HepG2 (cell line): ENCODE data around the gene GRB10. TPM values are rescaled to one million over a fixed set of nuclear protein-coding genes. Genes with fewer than 3 reads are reported as not detected.

Experiments used
- ATAC-seq: fragments of 200-7000 bp; cut with Tn5 transposase; 3 replicates; pipeline ENCODE4 v1.9.1; 2020; ENCODE audit warnings: mild to moderate bottlenecking, moderate library complexity
- BruUV-seq: library from RNA; stranded (reverse); fragments of 400-500 nt; replicated peaks from 2 replicates; lab custom pipeline; 2021; lab: Mats Ljungman, UMichigan
- CTCF ChIA-PET: fragments of 300-600 bp; formaldehyde crosslinking; extraction: SDS; loops from one replicate; lab custom pipeline; 2021; ENCODE audit warnings: low total read pairs, inconsistent platforms, low intra/inter-chr PET ratio; lab: Yijun Ruan, JAX
- POLR2A ChIA-PET: fragments of 350-600 bp; sonication (Branson Sonifier 250); formaldehyde crosslinking; loops from one replicate; lab custom pipeline; 2020; ENCODE audit warnings: antibody characterized with exemption, inconsistent platforms; lab: Yijun Ruan, JAX
- DNase-seq: peaks from one replicate; pipeline ENCODE4 v3.0.0-alpha.2; 2015; ENCODE audit warnings: low spot score
- FAIRE-seq: peaks from 3 replicates; lab custom pipeline; 2011; peaks lifted over from hg19 to GRCh38; lab: Jason Lieb, UNC
- H2AFZ ChIP-seq: one replicate; pipeline ENCODE4 v1.6.1; 2011; ENCODE audit warnings: low read length, inconsistent platforms
- H3K27ac ChIP-seq: fragments of 300-600 bp; 3 replicates; pipeline ENCODE4 v1.8.0; 2011; ENCODE audit warnings: mixed run types, mild to moderate bottlenecking, mixed read lengths, low read length, inconsistent platforms; ENCODE audit not compliant: insufficient read depth; ENCODE audit errors: extremely low read length
- H3K27me3 ChIP-seq, 2 experiments: fragments of 200-600 bp in 1 of 2; 2 replicates in 1 of 2; 3 replicates in 1 of 2; pipeline versions ENCODE4 v1.6.0 to v1.8.0; 2011; ENCODE audit warnings: low read length in 2 of 2, mild to moderate bottlenecking in 2 of 2, moderate library complexity in 2 of 2, inconsistent platforms in 1 of 2; ENCODE audit not compliant: insufficient read depth in 2 of 2, control insufficient read depth in 1 of 2
- H3K36me3 ChIP-seq, 2 experiments: fragments of 200-600 bp in 1 of 2; replicated peaks in 1 of 2; 2 replicates in 1 of 2; 3 replicates in 1 of 2; pipeline versions ENCODE4 v1.5.1 to v1.8.0; 2011; ENCODE audit warnings: low read length in 2 of 2, inconsistent platforms in 1 of 2; ENCODE audit not compliant: insufficient read depth in 2 of 2, control insufficient read depth in 1 of 2
- H3K4me1 ChIP-seq: 2 replicates; pipeline ENCODE4 v1.5.1; 2012; ENCODE audit warnings: low read length, inconsistent platforms; ENCODE audit not compliant: insufficient read depth
- H3K4me2 ChIP-seq: 2 replicates; pipeline ENCODE4 v1.6.0; 2011; ENCODE audit warnings: low read depth, low read length, inconsistent platforms
- H3K4me3 ChIP-seq, 3 experiments: fragments of 200-600 bp in 1 of 3; sonication (generic), shearing (Covaris generic) in 1 of 3; replicated peaks in 1 of 3; 2 replicates each; pipeline ENCODE4 v1.5.1; 2011 to 2016; ENCODE audit warnings: low read length in 3 of 3, inconsistent platforms in 2 of 3, low read depth in 2 of 3, mild to moderate bottlenecking in 2 of 3, control low read depth in 1 of 3, mixed read lengths in 1 of 3; ENCODE audit not compliant: insufficient read depth in 1 of 3
- H3K79me2 ChIP-seq: one replicate; pipeline ENCODE4 v1.6.1; 2011; ENCODE audit warnings: low read length, inconsistent platforms; ENCODE audit not compliant: insufficient read depth
- H3K9ac ChIP-seq: 2 replicates; pipeline ENCODE4 v1.6.0; 2011; ENCODE audit warnings: mild to moderate bottlenecking, low read depth, low read length, inconsistent platforms; ENCODE audit not compliant: insufficient read depth
- H3K9me3 ChIP-seq: 2 replicates; pipeline ENCODE4 v1.5.1; 2012; ENCODE audit warnings: mild to moderate bottlenecking, low read length
- H4K20me1 ChIP-seq: 2 replicates; pipeline ENCODE4 v1.6.0; 2011; ENCODE audit warnings: inconsistent platforms, mild to moderate bottlenecking, low read length, moderate library complexity; ENCODE audit not compliant: insufficient read depth
- CCAR2 ChIP-seq: fragments of 200-400 bp; formaldehyde crosslinking; optimal IDR thresholded peaks from 2 replicates; pipeline ENCODE3; 2018; ENCODE audit warnings: low read depth, mild to moderate bottlenecking, low read length, moderate library complexity
- ELF4 ChIP-seq: sonication (generic); formaldehyde crosslinking; IDR thresholded peaks from 2 replicates; pipeline ENCODE4 v1.5.0; 2020; ENCODE audit warnings: missing genetic modification reagents, mild to moderate bottlenecking, moderate library complexity, borderline replicate concordance
- HDAC1 ChIP-seq: sonication (generic); formaldehyde crosslinking; IDR thresholded peaks from 2 replicates; pipeline ENCODE4 v1.5.1; 2020; ENCODE audit warnings: mild to moderate bottlenecking, missing genetic modification reagents
- HDAC2 ChIP-seq: sonication (generic); formaldehyde crosslinking; IDR thresholded peaks from 2 replicates; pipeline ENCODE4 v1.4.0; 2020; ENCODE audit warnings: missing genetic modification reagents
- MTA3 ChIP-seq: sonication (generic); formaldehyde crosslinking; IDR thresholded peaks from 2 replicates; pipeline ENCODE4 v1.4.0; 2020; ENCODE audit warnings: missing genetic modification reagents
- ZBTB46 ChIP-seq: sonication (generic); formaldehyde crosslinking; IDR thresholded peaks from 2 replicates; pipeline ENCODE4 v1.4.0; 2020; ENCODE audit warnings: mild to moderate bottlenecking, missing genetic modification reagents, borderline replicate concordance
- ZKSCAN8 ChIP-seq: IDR thresholded peaks from 2 replicates; pipeline ENCODE4 v1.6.1; 2016; ENCODE audit warnings: borderline replicate concordance, missing genetic modification reagents, missing compliant biosample characterization
- ZNF326 ChIP-seq: sonication (generic); formaldehyde crosslinking; IDR thresholded peaks from 2 replicates; pipeline ENCODE4 v1.4.0; 2020; ENCODE audit warnings: missing genetic modification reagents, borderline replicate concordance
- ZNF619 ChIP-seq: sonication (generic); formaldehyde crosslinking; IDR thresholded peaks from 2 replicates; pipeline ENCODE4 v1.4.0; 2020; ENCODE audit warnings: mild to moderate bottlenecking, missing genetic modification reagents
- ZNF652 ChIP-seq: IDR thresholded peaks from 2 replicates; pipeline ENCODE4 v1.6.1; 2016; ENCODE audit warnings: low read depth, borderline replicate concordance
- ZNF720 ChIP-seq: sonication (generic); formaldehyde crosslinking; IDR thresholded peaks from 2 replicates; pipeline ENCODE4 v1.4.0; 2020; ENCODE audit warnings: missing genetic modification reagents
- ZZZ3 ChIP-seq: sonication (generic); formaldehyde crosslinking; IDR thresholded peaks from 2 replicates; pipeline ENCODE4 v1.4.0; 2020; ENCODE audit warnings: missing genetic modification reagents, mild to moderate bottlenecking, borderline replicate concordance
- WGBS: methylation state at CpG from one replicate; pipeline ENCODE4 v1.1.6; 2017; ENCODE audit warnings: low lambda C conversion rate; 5-methylcytosine and 5-hydroxymethylcytosine counted together
- in situ Hi-C: cut with HindIII; loops from 2 replicates; pipeline ENCODE4 v1.10.0; 2017; ENCODE audit warnings: low pct_unique_long_range_greater_than_20kb; ENCODE audit not compliant: extremely low pct_ligation_motif_present
- intact Hi-C: fragments of 100-400 bp; cut with micrococcal nuclease; formaldehyde crosslinking; loops from one replicate; pipeline ENCODE4 v1.10.0; 2022; ENCODE audit not compliant: unreplicated experiment
- polyA plus RNA-seq, 8 experiments: library from polyadenylated mRNA; depleted of rRNA in 3 of 8; stranded (reverse) in 7 of 8; unstranded in 1 of 8; fragments of >200 nt; fragmentation: Illumina TruSeq in 4 of 8; extraction: Trizol in 4 of 8; gene quantifications; 2 replicates each; pipeline versions ENCODE4 v1.2.1 to v1.2.3, GENCODE V29; 2011 to 2016; ENCODE audit warnings: low read depth in 4 of 8, missing spikeins in 1 of 8, mixed read lengths in 1 of 8; ENCODE audit not compliant: insufficient read depth in 1 of 8
- total RNA-seq, 5 experiments: library from RNA; depleted of rRNA; stranded (reverse); fragments of >200 nt; fragmentation: Illumina TruSeq; extraction: Trizol; gene quantifications; 2 replicates each; pipeline ENCODE4 v1.2.3, GENCODE V29; 2016; ENCODE audit warnings: low read depth in 1 of 5

GRB10 gene
- total and polyA plus RNA-seq, 2 of the 13 experiments (the other 11 are each of a cell fraction or from before 2014, with no cell fraction given), result 4.0 to 6.8 TPM

GRCh38 chr7:50727072-50727471 lies 55.6 kb downstream of the GRB10 start:
- no TSS peak for BruUV-seq
- WGBS, result 83% methylated on average over 3 of the region's 3 CpGs
- H3K4me3 ChIP-seq, result no peak overlapping the region
- no peaks in the 10 kb centered on the region for H3K27me3 ChIP-seq
- no peak overlapping the region for H3K9ac ChIP-seq
- ChIA-PET POLR2A (no interaction called here), CTCF (no interaction called here)
- H3K9me3 ChIP-seq, result no peaks in the 10 kb centered on the region
- DNase-seq (no peak), FAIRE-seq (no peak), ATAC-seq (no peak)
- no peaks in the 10 kb centered on the region for H3K36me3 ChIP-seq
- in situ Hi-C loops, result no loop called here
- no peaks in the 10 kb centered on the region for H4K20me1 ChIP-seq
- no peak overlapping the region for H2AFZ ChIP-seq
- peaks cover 20% of the 10 kb centered on the region for H3K4me1 ChIP-seq
- H3K4me2 ChIP-seq, result no peak overlapping the region
- no peaks in the 10 kb centered on the region for H3K79me2 ChIP-seq
- no peak overlapping the region for H3K27ac ChIP-seq
- intact Hi-C loops, result no loop called here
- TF ChIP-seq ZKSCAN8 (CRISPR knock-in tag) (no peak), ZNF652 (no peak), HDAC1 (CRISPR knock-in tag) (no peak), CCAR2 (no peak), ZNF720 (CRISPR knock-in tag) (no peak), ZBTB46 (CRISPR knock-in tag) (no peak), ZZZ3 (CRISPR knock-in tag) (no peak), ZNF619 (no peak), ZNF326 (CRISPR knock-in tag) (no peak), ELF4 (CRISPR knock-in tag) (no peak), MTA3 (CRISPR knock-in tag) (no peak), HDAC2 (CRISPR knock-in tag) (no peak)
